Activated CD8-positive, alpha-beta memory T cell treated with anti-CD3 and anti-CD28 coated beads, Interleukin-2, amount 10 ng/mL, durations not matched to agents 7 days and 5 days (primary cell): ENCODE data around the gene CHD3. TPM values are rescaled to one million over a fixed set of nuclear protein-coding genes. Genes with fewer than 3 reads are reported as not detected.

Source experiments
- total RNA-seq, 2 experiments: library from RNA; stranded (reverse); gene quantifications; one replicate each; pipeline ENCODE4 v1.2.3, GENCODE V29; 2021

CHD3 gene
- total RNA-seq, 2 experiments from 2014 or later = 139 to 147 TPM

Other genes starting within 250 kb of the CHD3 start
- under 1 TPM in 1 of 2 experiments, not detected in 1; 0.47 TPM for gene ATP1B2, start 237.9 kb upstream of the CHD3 start, total RNA-seq
- gene TP53, start 201.3 kb upstream of the CHD3 start, total RNA-seq = 100 to 1,000 TPM; 137 to 171 TPM
- gene WRAP53, start 200.3 kb upstream of the CHD3 start, total RNA-seq = 10 to 100 TPM; 28.0 to 29.0 TPM
- gene EFNB3, start 183.6 kb upstream of the CHD3 start, total RNA-seq = not detected
- not detected for gene DNAH2, start 171.0 kb upstream of the CHD3 start, total RNA-seq
- 10 to 100 TPM; 15.5 to 31.9 TPM for gene KDM6B, start 54.6 kb upstream of the CHD3 start, total RNA-seq
- 1 to 10 TPM in 1 of 2 experiments, under 1 TPM in 1; 0.84 to 1.2 TPM for gene TMEM88, start 33.7 kb upstream of the CHD3 start, total RNA-seq
- 10 to 100 TPM; 86.0 to 95.8 TPM for gene NAA38, start 31.2 kb upstream of the CHD3 start, total RNA-seq
- 1 to 10 TPM; 6.4 to 8.2 TPM for gene CYB5D1, start 30.8 kb upstream of the CHD3 start, total RNA-seq
- gene RNF227, start 27.5 kb downstream of the CHD3 start, total RNA-seq = 1 to 10 TPM; 2.8 to 3.9 TPM
- 1 to 10 TPM; 6.6 to 6.7 TPM for gene KCNAB3, start 41.1 kb downstream of the CHD3 start, total RNA-seq
- gene TRAPPC1, start 43.2 kb downstream of the CHD3 start, total RNA-seq = 100 to 1,000 TPM; 216 to 245 TPM
- 10 to 100 TPM; 56.8 to 69.2 TPM for gene CNTROB, start 43.4 kb downstream of the CHD3 start, total RNA-seq
- not detected for gene GUCY2D, start 113.8 kb downstream of the CHD3 start, total RNA-seq
- not detected for gene ALOX15B, start 150.3 kb downstream of the CHD3 start, total RNA-seq
- under 1 TPM; 0.42 to 0.64 TPM for gene ALOX12B, start 198.9 kb downstream of the CHD3 start, total RNA-seq
- gene ALOXE3, start 229.7 kb downstream of the CHD3 start, total RNA-seq = not detected
- 1 to 10 TPM; 1.2 TPM for gene HES7, start 235.3 kb downstream of the CHD3 start, total RNA-seq